AG09309 (cell line): Measurements from ENCODE around the gene GYG2.

Experiments used
- DNase-seq: peaks from one replicate; pipeline ENCODE4 v3.0.0-alpha.2; 2010; ENCODE audit warnings: low read depth
- H3K4me3 ChIP-seq: 2 replicates; pipeline ENCODE4 v1.5.1; 2011; ENCODE audit warnings: mild to moderate bottlenecking, low read depth, low read length, moderate library complexity; ENCODE audit not compliant: control insufficient read depth
- TF ChIP-seq, protein P1 (sequence below): IDR thresholded peaks from 2 replicates; pipeline ENCODE4 v1.5.1; 2011; ENCODE audit warnings: mild to moderate bottlenecking, low read depth, low read length, inconsistent platforms; ENCODE audit not compliant: insufficient read depth, control insufficient read depth; ENCODE audit errors: missing control alignments

The GYG2 gene

DNA sequence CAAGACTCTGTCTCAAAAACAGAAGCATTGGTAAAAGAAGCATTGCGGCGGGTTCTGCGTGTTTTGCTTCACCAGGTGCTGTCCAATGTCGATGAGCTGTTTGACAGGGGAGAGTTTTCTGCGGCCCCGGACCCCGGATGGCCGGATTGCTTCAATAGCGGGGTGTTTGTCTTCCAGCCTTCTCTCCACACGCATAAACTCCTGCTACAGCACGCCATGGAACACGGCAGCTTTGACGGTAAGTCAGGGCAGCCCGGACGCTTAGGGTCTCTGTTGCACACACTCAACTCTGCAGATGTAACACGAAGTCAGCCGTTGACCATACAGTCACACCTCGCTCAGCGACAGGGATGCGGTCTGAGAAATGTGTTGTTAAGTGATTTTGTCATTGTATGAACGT, 26.2 kb downstream of the GYG2 start:
- no peak overlapping the region for H3K4me3 ChIP-seq
- TF ChIP-seq, protein P1, sequence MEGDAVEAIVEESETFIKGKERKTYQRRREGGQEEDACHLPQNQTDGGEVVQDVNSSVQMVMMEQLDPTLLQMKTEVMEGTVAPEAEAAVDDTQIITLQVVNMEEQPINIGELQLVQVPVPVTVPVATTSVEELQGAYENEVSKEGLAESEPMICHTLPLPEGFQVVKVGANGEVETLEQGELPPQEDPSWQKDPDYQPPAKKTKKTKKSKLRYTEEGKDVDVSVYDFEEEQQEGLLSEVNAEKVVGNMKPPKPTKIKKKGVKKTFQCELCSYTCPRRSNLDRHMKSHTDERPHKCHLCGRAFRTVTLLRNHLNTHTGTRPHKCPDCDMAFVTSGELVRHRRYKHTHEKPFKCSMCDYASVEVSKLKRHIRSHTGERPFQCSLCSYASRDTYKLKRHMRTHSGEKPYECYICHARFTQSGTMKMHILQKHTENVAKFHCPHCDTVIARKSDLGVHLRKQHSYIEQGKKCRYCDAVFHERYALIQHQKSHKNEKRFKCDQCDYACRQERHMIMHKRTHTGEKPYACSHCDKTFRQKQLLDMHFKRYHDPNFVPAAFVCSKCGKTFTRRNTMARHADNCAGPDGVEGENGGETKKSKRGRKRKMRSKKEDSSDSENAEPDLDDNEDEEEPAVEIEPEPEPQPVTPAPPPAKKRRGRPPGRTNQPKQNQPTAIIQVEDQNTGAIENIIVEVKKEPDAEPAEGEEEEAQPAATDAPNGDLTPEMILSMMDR: no peak
- DNase-seq: no peak

DNA sequence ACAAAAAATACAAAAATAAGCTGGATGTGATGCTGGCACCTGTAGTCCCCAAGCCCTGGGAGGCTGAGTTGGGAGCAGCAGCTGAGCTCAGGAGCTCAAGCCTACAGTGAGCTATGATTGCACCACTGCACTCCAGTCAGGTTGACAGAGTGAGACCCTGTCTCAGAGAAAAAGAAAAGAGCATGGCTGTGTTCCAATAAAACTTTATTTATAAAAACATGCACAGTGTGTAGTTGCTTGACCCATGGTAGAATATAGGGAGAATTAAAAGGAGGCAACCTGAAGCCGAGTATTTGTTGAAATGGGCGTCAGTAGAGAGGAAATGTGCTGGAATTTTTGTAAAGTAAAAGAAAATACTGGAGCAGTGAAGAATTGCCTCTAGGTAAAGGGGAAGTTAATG, 27.0 kb downstream of the GYG2 start:
- TF ChIP-seq, protein P1: no peak
- no peak for DNase-seq
- no peak overlapping the region for H3K4me3 ChIP-seq

GRCh38 chrX:2857566-2857965, 28.8 kb downstream of the GYG2 start:
- TF ChIP-seq, protein P1: no peak
- H3K4me3 ChIP-seq: no peak overlapping the region
- DNase-seq: no peak

DNA sequence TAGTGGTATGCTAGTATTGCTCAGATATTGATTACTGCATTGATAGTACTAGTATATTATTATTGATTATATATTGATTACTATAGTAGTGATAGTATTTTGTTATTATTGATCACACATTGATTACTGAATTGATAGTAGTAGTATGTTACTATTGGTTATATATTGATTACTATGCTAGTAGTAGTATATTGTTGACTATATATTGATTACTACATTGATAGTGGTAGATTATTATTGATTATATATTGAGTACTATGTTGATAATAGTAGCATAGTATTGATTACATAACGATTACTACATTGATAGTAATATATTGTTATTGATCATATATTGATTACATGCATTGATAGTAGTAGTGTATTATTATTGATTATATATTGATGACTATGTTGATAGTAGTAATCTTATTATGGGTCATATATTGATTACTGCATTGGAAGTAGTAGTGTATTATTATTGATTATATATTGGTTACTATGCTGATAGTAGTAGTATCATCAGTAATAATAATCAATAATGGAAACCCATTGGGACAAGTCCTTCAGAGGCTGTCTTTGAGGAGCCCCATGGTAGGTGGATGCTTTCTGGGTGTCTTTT, 30.6 kb downstream of the GYG2 start:
- TF ChIP-seq, protein P1: no peak
- no peak for DNase-seq
- no peak overlapping the region for H3K4me3 ChIP-seq

DNA sequence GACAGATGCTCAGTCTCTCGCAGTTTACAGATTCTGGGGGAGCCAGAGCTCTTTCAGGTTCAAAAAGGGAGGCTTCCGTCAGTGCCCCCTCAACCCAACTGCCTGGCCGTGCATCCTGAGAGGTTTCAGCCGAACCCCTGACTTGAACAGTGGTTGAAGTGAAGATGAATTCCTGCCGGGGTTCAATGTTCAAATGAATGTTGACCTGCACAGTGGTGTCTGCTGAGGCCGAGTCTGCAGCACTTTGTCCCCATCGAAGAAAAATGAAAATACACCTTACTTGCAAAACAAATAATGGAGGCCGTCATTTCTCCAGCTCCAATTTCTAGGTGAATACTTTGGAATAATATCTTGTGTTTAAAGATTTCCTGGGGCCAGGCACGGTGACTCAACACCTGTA, 33.7 kb downstream of the GYG2 start:
- TF ChIP-seq, protein P1: no peak
- H3K4me3 ChIP-seq: no peak overlapping the region
- DNase-seq: no peak

- TF ChIP-seq, protein P1: no peak
- no peak overlapping the region for H3K4me3 ChIP-seq
- no peak for DNase-seq
Measured at GRCh38 chrX:2863646-2864045, 34.9 kb downstream of the GYG2 start.

DNA sequence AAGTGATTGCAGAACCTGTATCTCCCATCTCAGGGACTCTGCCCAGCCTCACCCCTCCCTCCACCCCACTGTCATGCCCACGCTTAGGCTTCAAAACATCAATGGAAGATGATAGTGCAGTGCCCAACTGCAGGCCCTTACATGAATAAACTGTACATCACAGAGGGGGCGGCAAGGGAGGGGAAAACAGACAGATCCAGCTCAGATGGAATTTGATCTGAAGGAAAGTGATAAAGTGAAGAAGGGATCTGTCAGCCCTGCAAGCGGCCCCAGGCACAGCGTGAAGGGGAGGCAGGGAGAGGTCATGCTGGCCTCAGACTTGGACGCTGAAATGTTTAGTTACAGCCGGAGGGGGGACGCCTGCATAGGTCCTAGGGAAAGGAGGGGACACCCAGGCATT, 38.5 kb downstream of the GYG2 start:
- no peak overlapping the region for H3K4me3 ChIP-seq
- DNase-seq: no peak
- TF ChIP-seq, protein P1: no peak
